ENCODE measurements around the gene ZRANB3.
"Not testable (repeated sequence)": the region's sequence is repeated elsewhere in the genome, so short reads cannot be mapped to it uniquely, and the experiment has no call there.

Gene ZRANB3

GRCh38 chr2:135335256-135335655, 195.8 kb downstream of the ZRANB3 start:
- no peak for DNase-seq (ENCODE audit: low read depth in 2 of 2)

GRCh38 chr2:135327146-135327545, 203.9 kb downstream of the ZRANB3 start:
- DNase-seq (ENCODE audit: low read depth in 2 of 2), result no peak

DNA sequence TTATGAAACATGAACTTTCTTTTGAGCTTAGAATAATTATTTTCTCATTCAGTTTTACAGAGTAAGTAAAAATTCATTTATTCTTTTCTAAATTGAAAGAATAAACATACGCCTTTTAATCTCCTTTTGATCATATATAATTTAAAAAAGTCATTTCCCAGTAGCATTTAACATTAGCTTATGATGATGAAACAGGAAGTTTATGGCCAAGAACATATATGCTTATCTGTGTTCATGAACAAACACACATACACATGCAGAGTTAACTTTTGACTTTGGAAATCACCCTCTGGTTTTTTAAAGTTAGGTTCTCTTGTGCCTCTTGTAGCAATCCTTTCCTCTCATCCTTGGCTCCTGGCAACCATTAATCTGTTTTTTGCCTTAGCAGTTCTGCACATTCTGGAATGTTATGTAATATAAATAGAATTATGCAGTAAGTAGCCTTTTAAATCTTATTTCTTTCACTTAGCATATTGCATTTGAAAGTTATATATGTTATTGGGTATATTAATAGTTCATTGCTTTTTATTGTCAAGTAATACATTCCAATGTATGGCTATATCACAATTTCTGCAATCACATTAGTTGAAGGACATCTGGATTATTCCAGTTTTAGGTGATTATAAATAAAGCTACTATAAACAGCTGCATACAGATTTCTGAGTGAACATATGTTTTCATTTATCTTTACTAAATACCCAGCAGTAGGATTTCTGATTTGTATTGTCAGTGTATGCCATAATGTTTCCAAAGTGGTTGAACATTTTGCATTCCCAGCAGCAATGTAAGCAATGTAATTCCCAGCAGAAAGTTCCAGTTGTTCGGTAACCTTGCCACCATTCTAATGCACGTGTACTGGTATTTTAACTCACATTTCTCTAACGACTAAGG, 210.3 kb downstream of the ZRANB3 start:
- DNase-seq (ENCODE audit: low read depth in 2 of 2), result no peak

- DNase-seq (ENCODE audit: low read depth in 2 of 2), result no peak
Observed at GRCh38 chr2:135318808-135319207, 212.2 kb downstream of the ZRANB3 start.

DNA sequence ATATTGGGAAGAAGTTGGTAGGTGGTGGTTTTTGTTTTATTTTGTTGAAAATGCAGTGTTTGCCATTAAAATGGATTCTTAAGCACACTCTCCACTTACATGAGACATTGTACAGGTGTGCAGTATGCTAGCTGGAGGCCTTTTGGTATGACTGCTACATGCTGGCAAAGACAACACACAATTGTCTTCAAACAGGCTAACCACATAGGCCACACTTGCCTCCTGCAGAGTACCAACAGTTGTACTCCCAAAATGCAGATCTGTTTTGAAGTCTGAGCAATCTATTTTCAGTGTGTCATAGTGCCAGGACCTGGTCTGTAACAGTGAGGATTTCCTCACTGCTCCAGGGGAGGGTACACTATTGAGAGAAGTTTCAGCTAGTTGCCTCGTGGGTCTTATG, 213.6 kb downstream of the ZRANB3 start:
- DNase-seq (ENCODE audit: low read depth in 2 of 2), result no peak

DNA sequence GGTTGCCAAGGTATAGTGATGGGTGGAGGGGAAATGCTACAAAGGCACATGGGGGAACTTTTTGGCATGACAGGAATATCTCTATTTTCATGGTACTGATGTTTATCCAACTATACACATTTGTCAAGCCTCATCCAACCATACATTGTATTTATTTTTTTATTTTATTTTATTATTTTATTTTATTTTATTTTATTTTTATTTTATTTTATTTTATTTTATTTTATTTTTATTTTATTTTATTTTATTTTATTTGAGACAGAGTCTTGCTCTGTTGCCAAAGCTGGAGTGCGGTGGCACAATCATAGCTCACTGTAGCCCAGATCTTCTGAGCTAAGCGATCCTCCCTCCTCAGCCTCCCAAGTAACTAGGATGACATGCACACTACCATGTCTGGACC, 219.1 kb downstream of the ZRANB3 start:
- DNase-seq (ENCODE audit: low read depth in 2 of 2), result no peak

DNA sequence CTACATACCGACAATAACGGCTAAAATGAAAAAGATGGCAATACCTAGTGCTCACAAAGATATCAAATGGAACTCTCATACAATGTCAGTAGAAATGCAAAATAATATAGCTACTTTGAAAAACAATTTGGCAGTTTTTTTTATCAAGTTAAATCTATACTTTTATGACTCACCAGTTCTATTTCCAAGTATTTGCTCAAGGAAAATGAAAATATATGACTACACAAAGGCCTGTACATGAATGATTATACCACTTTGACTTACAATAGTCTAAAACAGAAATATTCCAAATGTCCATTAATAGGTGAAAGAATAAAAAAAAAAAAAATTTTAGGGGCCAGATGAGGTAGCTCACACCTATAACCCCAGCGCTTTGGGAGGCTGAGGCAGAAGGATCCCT, 219.8 kb downstream of the ZRANB3 start:
- DNase-seq (ENCODE audit: low read depth in 2 of 2), result no peak

- DNase-seq (ENCODE audit: low read depth in 2 of 2), result no peak
Observed at GRCh38 chr2:135304694-135305093, 226.3 kb downstream of the ZRANB3 start.

- DNase-seq (ENCODE audit: low read depth in 2 of 2), result no peak
Observed at GRCh38 chr2:135299658-135300244, 231.3 kb downstream of the ZRANB3 start.

DNA sequence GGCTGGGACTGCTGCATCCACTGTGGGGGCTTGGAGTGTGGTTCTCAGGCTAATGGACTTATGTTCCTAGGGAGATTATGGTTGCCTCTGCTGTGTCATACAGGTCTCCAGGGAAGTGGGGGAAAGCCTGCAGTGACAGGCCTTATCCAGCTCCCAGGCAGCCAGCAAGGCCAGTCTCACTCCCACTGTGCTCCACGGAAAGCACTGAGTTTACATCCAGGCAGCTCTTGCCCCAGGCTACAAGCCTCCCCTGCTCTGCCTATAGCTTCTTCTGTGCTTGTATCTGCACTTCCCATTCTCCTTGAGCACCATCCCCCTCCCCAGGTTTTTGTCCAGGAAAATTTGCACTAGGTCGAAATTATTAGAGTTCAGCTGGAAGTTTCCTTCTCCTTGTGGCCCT, 231.9 kb downstream of the ZRANB3 start:
- no peak for DNase-seq (ENCODE audit: low read depth in 2 of 2)

GRCh38 chr2:135287121-135287520, 243.9 kb downstream of the ZRANB3 start:
- not testable (repeated sequence) for DNase-seq (ENCODE audit: low read depth in 2 of 2)

GRCh38 chr2:135285391-135285790, 245.6 kb downstream of the ZRANB3 start:
- no peak for DNase-seq (ENCODE audit: low read depth in 2 of 2)

DNA sequence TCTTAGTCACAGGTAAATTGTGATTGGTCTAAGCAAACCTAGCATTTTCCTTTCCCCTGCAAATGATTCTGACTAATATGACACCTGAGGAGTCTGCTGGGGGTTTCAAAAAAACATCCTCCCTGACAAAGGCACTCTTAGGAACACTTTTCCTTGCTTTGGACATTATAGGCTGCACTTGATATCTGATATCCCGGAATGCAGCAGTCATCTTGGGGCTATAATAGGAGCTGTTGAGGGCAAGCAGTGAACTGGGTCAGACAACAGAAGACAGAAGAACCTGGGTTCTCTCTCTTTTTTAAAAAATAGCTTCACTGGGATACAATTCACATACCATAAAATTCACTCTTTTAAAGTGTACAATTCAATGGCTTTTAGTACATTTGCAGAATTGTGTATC, 249.6 kb downstream of the ZRANB3 start:
- no peak for DNase-seq (ENCODE audit: low read depth in 2 of 2)

DNA sequence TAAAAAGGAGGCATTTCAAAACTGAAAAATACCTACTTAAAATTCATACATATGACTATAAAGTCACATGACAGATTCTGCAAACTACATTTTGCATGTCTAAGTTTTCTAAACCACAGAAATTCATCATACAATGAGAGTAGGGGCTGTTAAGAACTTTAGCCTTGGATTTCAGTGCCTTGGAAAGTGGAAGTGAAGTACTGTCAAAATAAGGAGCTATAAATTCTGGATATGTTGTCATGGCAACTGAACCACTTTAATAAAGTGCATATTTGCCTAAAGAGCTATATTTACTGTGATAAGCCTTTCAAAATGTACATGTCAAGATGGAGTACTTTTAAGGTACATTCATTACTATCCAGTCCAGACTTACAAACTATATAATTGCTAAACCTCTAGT, 251.8 kb downstream of the ZRANB3 start:
- no peak for DNase-seq (ENCODE audit: low read depth in 2 of 2)

DNA sequence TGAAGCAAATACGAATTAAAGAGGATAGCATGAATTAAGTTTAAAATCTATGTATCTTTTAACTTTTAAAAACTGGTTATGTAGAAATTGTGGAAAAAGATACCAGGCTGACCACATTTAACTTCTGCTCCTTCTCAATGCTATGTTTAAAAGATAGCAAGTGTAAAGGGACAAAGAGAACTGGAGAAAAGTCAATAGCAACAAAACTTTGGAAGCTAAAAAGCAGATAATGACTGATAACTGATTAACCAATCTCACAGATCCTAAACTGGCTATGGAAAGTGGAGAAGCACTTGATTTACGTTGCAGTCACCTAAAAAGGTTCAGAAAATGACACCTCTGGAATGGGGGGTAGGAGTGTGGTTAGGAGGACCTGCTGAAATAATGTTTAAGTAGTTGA, 254.5 kb downstream of the ZRANB3 start:
- DNase-seq (ENCODE audit: low read depth in 2 of 2), result no peak

DNA sequence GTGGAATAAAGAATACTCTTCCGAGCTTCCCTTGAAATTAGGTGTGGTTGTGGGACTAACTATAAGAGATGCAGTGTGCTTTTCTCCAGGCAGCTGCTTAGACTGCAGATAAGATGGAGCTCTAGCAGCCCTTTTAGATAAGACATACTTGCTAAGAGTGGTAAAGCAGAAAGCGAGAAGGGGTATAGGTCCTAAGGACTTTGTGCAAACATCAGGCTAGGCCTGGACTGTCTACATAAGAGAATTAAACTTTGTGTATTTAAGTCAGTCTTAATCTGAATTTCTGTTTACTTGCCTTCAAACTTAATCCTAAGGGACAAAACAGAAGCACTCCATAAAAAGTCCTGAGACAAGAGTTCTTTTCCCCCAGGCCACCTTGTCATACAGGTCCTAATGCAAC, 260.0 kb downstream of the ZRANB3 start:
- no peak for DNase-seq (ENCODE audit: low read depth in 2 of 2)

DNA sequence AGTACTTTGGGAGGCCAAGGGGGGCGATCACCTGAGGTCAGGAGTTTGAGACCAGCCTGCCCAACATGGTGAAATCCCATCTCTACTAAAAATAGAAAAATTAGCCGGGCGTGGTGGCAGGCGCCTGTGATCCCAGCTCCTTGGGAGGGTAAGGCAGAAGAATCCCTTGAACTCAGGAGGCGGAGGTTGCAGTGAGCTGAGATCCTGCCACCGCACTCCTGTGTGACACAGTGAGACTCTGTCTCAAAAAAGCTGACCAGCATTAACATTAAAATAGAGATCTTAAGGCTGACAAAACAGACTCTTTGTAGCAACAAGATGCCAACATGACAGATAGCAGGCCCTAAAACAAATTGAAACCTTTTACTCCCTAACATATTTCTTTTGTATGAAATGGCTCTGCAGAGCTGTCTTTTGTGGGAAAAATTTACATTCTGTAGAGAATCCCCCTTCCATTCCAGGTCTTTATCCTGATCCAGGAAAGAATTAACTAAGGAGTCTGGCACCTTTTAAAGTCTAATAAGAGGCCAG, 265.0 kb downstream of the ZRANB3 start:
- DNase-seq (ENCODE audit: low read depth in 2 of 2), result no peak

GRCh38 chr2:135259123-135259522, 271.9 kb downstream of the ZRANB3 start:
- DNase-seq (ENCODE audit: low read depth in 2 of 2), result no peak

DNA sequence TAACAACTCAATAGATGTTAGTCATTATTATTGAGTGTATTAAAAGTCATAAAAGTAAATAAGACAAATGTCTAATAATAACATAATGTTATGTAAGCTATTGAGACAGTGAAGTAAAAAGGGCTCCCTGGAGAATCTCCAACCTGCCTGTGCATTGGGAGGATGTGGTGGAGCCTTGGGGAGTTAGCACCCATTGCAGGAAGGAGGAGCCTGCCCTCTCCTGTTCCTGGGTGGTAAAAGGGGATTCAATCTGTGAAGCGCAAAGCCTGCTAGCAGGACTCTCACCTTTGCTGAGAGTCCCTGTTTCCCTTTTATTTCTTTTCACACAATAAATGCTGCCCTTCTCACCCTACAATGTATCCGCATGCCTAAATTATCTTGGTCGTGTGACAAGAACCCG, 272.8 kb downstream of the ZRANB3 start:
- no peak for DNase-seq (ENCODE audit: low read depth in 2 of 2)

GRCh38 chr2:135257383-135258090, 273.5 kb downstream of the ZRANB3 start:
- DNase-seq (ENCODE audit: low read depth in 2 of 2), result no peak

DNA sequence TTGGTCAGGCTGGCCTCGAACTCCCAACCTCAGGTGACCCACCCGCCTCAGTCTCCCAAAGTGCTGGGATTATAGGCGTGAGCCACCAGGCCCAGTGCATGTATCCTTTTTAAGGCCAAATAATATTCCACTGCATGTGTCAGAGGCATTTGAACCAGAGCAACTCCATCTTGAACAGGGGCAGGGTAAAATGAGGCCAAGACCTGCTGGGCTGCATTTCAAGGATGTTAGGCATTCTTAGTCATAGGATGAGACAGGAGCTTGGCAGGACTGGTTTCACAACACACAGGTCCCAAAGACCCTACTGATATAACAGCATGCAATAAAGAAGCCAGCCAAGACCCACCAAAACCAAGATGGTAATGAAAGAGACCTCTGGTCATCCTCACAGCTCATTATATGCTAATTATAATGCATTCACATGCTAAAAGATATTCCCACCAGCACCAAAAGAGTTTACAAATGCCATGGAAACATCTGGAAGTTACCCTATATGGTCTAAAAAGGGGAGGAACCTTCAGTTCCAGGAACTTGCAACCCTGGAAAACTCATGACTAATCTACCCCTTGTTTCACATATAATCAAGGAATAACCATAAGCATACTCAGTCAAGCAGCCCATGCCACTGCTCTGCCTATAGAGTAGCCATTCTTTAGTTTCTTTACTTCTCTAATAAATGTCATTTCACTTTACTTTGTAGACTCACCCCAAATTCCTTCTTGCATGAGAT, 274.3 kb downstream of the ZRANB3 start:
- DNase-seq (ENCODE audit: low read depth in 2 of 2), result no peak

DNA sequence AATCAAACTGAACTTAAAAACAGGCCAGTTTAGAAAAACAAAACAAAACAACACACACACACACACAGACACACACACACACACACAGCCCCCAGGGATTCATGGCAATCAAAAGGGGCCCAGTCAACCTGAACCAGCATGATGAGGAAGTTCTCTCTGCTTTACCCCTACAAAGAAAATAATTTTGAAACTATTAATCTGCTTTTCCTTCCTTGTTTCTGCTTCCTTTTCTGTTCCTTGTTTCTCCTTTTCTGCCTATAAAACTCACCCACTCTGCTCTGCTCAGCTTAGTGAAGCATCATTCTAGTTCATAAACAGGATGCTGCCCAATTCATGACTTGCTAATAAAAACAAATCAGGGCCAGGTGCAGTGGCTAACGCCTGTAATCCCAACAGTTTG, 275.8 kb downstream of the ZRANB3 start:
- DNase-seq (ENCODE audit: low read depth in 2 of 2), result no peak
